Stimulated activated CD4-positive, alpha-beta T cell treated with anti-CD3 and anti-CD28 coated beads, Interleukin-4, amount 100 ng/mL, for 1 hour (primary cell): ENCODE measurements around the gene CCL16.

Experiments used
- DNase-seq: peaks from one replicate; pipeline ENCODE4 v3.0.0-alpha.2; 2020

Gene CCL16

DNA sequence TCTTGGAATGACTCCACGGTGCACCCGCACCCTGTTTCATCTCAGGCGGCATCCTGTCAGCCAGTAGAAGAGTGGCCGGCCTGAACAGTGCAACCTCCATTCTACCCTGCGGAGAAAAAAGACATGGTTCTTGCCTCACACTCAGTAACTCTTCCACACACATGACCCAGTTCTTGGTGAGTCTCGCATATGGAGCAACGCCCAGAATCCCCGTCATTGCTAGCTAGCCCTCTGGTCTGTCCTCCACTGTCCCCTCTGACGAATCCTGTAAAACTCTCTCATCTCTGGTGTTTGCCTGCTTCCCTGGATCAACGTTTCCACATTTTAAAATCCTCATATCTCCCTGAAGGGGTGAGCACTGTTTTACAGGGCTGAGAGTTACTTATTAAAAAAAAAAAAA lies 46.5 kb downstream of the CCL16 start:
- no peak for DNase-seq

DNA sequence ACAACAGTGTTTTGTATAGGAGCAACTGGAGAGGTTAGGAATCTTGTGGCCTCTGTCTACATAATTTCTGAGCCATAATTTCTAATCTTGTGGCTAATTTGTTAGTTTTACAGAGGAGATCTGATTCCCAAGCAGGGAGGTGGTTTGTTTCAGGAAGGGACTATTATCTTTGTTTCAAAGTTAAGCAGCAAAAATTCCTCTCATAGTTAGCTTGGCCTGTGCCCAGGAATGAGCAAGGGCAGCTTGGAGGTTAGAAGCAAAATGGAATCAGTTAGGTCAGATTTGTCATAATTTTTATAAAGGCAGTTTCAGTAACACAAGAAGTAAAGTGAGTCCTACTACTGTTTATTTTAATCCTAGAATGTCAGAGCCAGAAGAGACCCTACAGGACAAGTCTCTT lies 48.7 kb downstream of the CCL16 start:
- DNase-seq = no peak

DNA sequence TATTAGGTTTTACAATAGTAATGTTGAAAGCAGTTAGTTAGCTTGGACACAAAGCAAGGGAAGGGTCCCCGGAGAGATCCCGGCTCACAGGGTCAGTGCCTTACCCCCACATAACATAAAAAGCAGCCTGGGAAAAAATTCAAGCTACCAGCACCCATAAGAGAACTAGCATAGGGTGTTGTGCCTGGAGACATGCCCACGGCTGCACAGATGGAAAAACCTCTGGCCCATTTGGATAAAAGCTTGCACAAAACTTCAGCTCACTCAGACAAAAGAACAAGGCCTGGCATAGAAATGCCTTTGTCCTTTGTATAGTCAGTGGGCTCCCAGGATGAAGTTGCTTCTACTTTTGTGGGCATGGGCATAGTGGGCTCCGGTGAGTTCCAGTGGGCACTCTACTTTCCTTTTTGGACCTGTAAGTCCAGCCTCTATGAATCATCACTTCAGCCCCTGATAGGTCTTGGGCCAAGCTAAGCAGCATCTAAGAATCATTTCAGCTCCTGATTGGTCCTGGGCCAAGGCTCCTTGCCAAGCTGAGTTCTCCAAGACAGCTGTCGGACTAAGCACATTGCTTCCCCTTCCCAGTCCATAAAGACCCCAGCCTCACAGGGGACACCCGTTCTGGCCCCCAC lies 49.4 kb downstream of the CCL16 start:
- no peak for DNase-seq

DNA sequence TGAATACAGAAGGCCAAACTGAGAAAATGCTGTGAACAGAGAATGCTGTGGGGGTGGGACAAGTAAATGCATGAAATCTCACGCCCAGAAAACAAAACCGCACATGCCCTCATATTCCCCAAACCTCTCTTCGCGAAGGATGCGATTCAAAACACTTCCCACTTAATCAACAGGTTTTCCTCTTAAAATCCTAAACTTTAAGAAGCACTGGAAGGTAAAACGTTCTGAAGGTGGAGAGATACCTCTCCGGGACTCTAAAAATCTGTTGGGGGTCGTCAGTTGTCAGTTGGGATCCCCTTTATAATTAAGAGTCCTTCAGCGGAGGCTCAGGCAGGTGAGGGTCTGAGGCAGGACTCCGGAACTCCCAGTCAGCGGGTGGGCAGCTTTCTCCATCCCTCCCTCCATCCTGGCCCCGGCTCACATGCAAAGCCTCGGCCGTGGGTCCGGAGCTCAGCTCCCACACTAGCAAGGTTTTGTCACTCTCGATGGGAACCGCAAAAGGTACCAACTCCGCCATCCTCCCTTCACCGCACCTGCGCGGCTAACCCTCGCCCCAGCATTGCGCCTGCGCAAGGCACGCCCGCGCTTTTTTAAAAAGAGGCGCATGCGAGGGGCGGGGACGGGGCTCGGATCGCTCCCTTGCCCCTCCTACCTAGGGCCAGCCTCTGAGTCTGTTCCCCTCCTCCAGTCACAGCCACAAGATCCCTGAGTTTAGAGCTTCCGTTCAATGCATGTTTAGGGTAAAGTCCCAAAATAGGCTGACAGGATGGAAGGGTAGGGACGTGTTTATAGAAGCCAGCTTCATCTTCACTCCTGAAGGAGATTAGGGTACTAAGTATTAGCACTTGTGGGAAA lies 50.9 kb downstream of the CCL16 start, which contains the start of gene RDM1:
TSS of gene RDM1 (minus strand) at position 563 of the 855 bp plus-strand sequence. CDS start at position 517, 46 bp downstream.
- DNase-seq = peak; percentile 81

DNA sequence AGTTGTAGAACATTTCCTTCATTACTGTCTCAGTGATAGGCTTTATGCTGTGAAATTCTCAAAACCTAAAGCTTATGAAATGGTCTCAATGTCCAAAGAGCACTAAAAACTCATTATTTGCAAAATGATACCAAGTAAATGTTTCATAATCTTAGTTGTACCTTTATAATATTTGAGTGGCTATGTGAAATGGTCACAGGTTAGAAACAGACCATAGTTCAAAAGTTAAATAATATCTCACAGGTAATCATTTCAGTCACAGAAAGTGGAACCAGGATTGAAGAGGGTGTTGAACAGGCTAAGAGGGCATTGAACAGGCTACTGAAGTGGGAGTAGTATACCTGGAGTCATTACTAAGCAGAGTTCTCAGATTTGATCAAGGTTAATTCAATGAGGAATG lies 53.6 kb downstream of the CCL16 start:
- no peak for DNase-seq
